ENCODE data around the gene NTHL1.

Gene NTHL1

DNA sequence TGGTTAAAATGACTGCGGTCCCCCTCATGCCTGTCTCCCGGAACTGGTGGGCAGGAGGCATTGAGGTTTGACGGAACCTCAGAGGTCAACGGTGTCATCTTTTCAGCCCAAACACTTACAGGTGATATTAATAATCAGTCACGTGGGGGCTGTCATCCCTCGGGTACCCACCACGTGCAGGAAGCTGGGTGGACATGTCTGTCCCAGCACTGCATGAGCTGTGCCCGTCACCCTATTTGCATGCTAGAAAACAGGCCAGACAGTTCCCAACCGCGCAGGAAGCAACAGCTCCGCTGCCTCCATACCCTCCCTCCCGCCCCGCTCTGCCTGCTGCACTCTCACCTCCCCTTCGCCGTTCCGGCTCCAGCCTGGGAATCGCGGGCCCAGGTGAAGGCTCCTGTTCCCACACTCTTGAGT, 56.5 kb downstream of the NTHL1 start:
- DNase-seq, result peak; percentile 47

DNA sequence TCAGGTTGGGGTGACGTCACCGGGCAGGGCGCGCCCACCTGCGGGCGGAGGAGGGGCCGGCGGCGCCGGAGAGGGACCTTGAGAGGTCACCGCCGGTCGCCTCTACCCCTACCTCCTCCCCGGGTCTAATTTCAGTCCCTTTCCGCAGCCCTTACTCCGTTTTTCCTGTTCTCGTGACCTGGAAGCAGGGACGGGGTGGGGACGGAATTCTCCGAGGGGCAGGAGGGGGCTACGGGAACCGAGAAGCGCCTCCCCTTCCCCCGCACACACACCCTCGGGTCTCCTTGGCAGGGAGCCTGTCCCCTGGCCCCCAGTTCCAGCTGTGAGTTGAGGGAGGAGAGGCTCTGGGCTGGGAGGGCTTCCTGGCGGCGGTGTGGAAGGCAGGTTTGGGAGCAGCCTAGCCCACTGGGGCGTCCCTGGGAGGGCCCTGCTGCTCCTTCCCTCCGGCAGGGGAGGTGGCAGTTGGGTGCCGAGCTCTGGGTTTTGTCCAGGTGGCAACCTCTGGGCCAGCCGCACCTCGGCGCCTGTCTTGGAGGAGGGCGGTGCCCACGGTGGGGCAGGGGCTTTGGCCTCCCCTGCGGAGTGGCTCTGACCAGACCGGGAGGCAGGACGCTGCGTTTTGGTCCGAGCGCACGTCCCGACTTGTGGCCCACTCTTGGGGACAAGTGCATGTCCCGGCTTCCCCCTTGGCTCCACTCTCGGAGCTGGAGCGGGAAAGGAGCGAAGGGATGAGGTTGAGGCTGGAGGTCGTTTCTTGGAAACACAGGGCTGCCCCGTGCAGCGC, 57.1 kb downstream of the NTHL1 start:
- DNase-seq, result no peak

DNA sequence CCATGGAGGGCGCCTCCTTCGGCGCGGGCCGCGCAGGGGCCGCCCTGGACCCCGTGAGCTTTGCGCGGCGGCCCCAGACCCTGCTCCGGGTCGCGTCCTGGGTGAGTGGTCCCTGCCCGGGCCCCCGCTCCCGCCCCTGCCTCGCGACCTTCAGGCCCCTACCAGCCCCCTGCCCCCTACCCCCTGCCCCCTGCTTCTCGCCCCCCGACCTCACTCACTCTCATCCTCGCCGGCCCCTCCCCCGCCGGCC, 57.6 kb downstream of the NTHL1 start:
- no peak for DNase-seq
